Activated CD8-positive, alpha-beta memory T cell treated with anti-CD3 and anti-CD28 coated beads, Interleukin-2, amount 50 U/mL, for 24 hours (primary cell): ENCODE data around the gene BAZ1B.
A peak's percentile ranks its signal among the peaks of the same experiment; 100 is the strongest.
"Not testable (repeated sequence)": the region's sequence is repeated elsewhere in the genome, so short reads cannot be mapped to it uniquely, and the experiment has no call there.

Experiments used
- DNase-seq: peaks from one replicate; pipeline ENCODE4 v3.0.0-alpha.2; 2020; ENCODE audit errors: extremely low read depth

Gene BAZ1B, protein sequence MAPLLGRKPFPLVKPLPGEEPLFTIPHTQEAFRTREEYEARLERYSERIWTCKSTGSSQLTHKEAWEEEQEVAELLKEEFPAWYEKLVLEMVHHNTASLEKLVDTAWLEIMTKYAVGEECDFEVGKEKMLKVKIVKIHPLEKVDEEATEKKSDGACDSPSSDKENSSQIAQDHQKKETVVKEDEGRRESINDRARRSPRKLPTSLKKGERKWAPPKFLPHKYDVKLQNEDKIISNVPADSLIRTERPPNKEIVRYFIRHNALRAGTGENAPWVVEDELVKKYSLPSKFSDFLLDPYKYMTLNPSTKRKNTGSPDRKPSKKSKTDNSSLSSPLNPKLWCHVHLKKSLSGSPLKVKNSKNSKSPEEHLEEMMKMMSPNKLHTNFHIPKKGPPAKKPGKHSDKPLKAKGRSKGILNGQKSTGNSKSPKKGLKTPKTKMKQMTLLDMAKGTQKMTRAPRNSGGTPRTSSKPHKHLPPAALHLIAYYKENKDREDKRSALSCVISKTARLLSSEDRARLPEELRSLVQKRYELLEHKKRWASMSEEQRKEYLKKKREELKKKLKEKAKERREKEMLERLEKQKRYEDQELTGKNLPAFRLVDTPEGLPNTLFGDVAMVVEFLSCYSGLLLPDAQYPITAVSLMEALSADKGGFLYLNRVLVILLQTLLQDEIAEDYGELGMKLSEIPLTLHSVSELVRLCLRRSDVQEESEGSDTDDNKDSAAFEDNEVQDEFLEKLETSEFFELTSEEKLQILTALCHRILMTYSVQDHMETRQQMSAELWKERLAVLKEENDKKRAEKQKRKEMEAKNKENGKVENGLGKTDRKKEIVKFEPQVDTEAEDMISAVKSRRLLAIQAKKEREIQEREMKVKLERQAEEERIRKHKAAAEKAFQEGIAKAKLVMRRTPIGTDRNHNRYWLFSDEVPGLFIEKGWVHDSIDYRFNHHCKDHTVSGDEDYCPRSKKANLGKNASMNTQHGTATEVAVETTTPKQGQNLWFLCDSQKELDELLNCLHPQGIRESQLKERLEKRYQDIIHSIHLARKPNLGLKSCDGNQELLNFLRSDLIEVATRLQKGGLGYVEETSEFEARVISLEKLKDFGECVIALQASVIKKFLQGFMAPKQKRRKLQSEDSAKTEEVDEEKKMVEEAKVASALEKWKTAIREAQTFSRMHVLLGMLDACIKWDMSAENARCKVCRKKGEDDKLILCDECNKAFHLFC (N-terminal part only)

DNA sequence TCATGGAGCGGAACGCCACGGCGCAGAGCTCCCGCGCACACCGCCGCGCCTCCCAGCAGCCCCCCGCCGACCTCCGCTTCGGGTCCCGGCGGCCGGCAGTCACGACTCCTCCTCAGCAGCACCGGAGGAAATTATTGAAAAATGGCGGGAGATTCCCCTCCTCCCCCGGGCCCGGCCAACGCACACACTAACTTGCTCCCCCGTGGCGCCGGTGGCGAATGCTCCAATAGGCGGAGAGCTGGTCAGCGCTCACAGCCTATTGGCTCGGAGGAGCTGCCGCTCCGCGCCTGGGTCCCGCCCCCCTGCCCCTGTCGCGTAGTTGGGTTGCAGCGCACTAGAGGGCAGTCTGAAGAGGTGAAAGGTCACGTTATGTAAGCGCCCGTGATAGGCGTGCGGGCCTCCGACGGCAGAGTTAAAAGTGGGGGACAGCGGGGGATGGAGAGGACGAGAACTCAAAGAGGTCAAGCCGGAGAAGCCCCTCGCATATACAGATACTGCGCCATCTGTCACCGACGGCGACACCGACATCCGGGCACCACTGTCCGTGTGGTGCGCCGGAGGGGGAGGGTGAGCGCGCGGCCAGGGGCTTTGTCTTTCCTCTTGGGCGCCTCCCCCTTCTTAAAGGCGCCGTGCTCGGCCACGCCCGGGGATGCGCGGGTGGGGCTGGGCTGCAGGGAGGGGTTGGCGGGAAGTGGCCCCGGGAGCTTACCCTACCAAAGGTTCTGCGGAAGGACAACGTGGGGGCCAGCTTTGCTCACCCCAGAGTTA lies at the start of gene BAZ1B:
BAZ1B (minus strand) TSS at position 189 of the 768 bp plus-strand sequence. CDS start 360 bp downstream, outside the sequence.
- DNase-seq, result peak; percentile 92

DNA sequence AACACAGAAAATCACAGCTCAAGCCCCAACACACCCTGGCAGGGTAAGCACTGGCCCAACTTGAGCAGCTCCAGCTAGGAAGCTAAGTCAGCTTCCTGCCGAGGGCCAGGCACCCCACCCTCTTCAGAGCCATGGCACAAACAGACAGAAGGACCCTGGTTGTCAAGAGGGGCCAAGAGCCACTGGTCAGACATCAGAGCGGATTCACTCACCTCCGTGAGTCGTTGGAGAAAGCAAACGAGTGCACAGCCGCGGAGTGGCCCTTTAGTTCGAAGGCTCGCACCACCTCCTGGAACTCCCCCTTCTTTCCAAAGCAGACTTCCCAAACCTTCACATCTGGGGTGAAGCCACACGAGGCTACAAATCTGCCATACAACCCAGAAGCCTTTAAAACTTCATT lies 48.9 kb upstream of the BAZ1B start:
- DNase-seq, result no peak

DNA sequence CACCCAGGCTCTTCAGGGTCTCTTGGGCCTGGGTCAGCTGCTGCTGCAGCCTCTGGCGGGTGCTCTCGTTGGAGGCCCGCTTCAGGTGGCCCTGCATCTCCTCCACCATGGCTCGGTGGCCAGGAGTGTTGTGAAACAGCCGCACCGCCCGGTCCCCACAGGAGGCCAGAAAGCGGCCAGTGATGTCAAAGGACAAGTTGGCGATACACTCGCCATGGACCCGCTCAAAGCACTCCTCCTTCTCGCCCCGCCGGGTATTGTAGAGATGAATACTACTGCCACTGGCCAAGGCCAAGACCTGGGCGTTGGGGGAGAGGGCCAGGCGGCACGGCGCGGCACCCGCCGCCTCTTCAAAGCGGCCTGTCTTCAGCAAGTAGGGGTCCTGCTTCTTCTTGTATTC lies 48.4 kb upstream of the BAZ1B start:
- DNase-seq, result no peak

DNA sequence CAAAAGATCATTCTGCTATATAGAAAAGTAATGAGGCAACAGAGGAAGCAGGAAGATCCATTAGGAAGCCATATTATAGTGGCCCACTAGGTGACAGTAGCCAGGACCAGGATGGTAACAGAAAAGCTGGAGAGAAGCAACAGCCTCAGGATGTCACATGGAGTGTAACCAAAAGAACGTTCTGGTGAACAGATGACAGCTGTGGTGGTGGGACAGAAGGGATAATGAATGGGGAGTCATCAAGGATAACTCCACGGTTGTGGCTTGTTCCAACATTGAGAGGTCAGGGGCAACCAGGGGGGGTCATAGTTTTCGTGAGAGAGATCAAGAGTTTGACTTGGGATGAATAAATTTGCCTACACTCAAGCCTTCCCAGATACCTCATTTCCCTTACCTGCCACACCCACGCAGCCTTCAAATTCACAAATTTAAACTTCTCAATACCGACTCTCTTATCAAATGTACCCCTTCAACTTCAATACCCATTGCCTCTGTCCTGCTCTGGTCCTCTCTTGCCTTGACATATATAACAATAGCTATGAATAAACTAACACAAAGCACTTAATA lies 47.0 kb upstream of the BAZ1B start:
- no peak for DNase-seq

DNA sequence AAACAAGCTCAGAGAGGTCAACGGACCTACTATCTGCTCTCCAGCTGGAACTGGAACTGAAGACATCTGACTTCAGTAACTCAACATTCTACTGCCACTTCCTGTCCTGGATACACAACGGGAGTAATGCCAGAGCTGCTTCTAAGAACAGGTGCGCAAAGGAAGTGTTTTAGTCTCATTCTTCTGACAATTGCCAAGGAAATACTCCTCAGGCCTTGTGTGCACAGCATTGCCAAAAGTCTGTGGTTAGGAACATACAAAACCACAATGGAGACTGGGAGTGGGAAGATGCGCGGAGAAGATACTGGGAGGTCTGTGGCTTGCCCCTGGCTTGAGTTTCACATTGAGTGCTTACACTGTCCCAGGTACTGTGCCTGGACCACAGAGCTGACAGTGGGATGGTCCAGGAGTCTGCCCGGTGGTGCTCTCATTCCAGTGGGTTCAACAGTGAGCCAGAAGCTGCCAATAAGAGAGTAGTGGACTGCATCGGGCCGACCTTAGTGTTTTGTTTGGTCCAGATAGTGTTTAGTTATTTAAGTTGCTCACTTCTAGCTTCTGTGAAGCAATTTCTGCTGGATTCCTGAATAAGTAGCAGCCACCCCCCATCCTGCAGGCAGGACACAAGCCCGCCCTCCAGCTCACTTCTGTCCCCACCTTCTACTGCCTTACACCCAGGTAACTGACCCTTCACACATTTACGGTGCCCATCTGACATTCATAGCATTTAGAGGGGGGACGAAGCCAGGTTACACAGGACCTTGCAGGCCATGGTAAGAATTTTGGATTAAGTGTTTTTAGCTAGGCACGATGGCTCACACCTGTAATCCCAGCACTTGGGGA lies 46.0 kb upstream of the BAZ1B start:
- no peak for DNase-seq

DNA sequence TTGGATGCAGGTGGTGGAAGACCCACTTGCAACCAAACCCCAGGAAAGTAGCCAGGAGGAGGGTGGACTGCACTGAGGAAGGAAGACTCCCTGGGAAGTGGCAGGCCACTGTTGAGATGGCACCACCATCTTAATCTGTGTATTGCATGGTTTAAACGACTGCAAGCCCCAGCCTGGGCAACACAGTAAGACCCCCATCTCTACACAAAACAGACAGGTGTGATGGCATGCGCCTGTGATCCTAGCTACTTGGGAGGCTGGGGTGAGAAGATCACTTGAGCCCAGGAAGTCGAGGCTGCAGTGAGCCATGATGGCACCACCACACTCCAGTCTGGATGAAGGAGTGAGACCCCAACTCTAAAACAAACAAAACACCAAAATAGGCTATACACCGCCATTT lies 45.0 kb upstream of the BAZ1B start:
- DNase-seq, result no peak

DNA sequence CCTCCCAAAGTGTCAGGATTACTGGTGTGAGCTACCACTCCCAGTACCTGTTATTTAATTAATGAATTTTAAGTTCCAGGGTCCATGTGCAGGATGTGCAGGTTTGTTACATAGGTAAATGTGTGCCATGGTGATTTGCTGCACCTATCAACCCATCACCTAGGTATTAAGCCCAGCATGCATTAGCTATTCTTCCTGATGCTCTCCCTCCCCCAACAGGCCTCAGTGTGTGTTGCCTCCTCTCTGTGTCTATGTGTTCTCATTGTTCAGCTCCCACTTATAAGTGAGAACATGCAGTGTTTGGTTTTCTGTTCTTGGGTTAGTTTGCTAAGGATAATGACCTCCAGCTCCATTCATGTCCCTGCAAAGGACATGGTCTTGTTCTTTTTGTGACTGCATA lies 44.3 kb upstream of the BAZ1B start:
- DNase-seq, result not testable (repeated sequence)

DNA sequence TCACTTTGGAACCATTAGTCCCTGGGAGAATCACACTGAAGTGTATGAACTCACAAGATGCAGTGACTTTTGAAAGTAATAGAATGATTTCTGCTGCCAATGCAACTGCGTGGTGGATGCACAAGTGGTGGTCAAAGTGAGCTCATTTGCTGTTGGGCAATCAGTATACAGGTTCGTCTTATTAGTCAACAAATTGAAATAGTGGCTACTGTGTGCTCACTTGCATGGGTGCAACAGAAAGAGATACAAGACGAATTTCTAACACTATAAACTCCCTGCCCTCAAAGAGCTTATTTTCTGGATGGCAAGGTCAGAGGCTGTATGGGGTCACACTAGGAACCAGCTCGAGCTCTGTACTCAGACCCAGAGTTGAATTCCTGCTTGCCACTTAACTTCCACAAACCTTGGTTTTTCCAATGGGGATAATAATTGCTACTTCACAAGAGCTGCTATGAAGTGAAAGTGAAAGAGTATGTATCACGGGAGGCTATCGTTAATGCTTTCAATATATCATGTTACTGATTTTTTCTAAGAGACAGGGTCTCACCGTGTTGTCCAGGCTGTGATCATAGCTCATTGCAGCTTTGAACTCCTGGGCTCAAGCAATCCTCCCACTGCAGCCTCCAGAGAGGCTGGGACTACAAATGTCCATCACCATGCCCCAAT lies 43.7 kb upstream of the BAZ1B start:
- no peak for DNase-seq

DNA sequence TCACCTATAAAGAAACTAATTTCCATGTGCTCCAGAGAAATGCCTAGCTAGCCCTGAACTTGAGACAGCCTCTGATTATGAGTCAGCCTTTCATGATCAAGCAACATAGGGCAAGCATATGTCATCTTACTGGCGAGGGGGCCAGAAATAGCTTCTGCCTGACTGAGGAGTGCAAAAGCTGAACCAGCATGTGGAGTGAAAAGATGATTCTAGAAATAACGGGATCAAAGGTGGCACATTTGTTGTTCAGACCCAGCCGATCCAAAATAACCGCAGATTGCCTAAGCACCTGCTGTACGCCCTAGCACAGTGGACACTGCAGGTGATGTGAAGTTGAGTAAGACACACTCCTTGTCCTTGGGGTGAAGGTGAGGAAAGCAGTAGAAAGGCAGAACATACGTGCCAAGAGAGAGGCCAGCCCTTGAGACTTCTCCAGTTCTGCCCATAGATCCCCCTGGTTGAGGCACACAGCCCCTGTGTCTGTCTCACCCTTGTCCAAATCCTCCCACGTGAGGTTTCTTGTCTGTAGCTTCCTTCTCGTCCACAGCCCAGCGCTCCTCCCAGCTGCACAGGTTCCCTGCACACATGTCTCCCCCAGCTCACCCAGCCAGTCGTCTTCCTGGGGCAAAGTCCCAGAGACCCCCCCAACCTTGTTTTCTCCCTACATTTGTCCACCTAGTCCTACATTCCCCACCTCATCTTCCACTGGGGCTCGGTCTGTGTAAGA lies 38.2 kb upstream of the BAZ1B start:
- DNase-seq, result no peak

DNA sequence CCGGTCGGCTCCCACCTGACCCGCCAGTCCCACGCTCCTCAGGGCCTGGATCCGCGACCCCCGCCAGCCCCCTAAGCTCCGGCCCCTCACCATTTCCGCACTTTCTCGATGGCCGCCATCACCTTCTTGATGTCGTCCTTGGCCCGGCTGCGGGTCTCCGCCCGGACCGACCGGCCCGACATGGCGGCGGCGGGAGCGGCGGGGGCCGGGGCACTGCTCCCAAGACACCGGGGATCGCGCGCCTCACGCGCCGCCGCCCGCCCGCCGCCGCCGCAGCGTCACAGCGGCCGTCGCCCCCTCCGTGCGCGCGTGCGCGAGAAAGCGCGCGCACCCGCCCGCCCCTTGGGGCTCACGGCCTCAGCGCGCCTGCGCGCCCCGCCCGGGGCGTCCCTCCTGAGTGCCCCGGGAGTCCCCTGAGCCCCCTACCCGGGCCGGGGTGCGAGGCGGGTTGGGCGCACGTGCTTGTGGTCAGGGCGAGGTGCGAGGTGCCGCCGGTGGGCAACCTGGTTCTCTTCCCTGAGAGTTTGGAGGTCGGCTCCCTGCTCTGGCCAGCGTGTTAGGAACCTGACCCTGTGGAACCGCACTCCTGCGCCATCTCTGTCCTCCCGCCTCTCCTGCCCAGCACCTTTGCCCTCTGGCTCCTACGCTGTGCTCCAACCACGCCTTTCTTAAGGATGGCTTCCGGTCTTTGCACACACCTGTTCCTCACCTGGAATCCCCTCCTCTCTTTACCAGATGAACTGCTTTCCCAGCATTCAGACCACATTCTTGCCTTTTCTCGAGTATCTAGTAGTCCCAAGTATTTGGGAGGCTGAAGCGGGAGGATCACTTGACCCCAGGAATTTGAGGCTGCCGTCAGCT lies 35.5 kb upstream of the BAZ1B start, which contains the start of gene BCL7B:
BCL7B (minus strand) TSS at position 294 of the 861 bp plus-strand sequence; CDS start at position 182, 112 bp downstream.
- DNase-seq, result peak; percentile 28

DNA sequence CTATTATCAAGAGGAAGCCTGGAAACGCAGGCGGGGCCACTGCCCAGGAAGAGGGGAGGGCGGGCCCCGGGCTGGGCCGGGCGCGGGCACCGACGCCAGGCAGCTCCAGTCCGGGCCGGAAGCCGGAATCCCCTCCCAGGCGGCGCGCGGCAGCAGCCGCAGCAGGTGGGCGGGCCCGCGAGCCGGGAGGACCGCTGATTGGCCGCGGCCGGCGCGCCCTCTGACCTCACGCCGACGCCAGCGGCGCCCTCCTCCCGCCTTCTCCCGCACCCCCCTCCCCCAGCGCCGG lies 35.0 kb upstream of the BAZ1B start:
- peak; percentile 67 for DNase-seq

DNA sequence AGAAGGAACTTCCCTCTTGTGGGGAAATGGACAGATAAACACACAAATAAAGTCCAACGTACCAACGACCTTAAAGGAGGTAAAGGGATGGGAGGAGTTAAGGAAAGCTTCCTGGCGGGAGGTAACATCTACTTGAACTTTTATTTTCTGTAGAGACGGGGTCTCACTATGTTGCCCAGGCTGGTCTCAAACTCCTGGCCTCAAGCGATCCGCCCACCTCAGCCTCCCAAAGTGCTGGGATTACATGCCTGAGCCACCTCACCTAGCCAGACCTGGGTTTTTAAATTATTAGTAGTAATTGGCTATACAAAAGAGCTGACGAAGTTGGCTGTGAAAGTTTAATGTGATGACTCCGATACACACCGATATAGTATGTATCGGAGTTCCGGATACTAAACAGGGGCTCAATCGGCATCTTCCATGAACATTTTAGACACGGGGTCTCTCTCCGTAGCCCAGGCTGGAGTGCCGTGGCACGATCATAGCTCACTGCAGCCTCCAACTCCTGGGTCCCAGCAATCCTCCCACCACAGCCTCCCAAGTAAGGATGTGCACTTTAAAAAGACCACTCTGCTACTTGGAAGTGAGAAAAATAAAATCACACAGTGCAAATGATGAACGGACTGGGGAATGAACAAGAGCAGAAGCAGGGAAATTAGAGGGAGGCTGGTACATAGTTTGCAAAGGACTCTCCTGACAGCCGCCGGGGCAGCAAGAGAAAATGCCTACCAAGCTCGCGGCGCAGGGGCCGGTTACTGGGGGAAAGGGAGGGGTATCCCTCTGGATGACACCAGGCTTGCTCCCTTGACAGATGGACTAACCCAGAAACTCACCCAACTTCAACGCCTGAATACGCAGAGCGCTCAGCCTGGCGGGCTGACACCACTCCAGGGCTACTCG lies 34.4 kb upstream of the BAZ1B start:
- no peak for DNase-seq

DNA sequence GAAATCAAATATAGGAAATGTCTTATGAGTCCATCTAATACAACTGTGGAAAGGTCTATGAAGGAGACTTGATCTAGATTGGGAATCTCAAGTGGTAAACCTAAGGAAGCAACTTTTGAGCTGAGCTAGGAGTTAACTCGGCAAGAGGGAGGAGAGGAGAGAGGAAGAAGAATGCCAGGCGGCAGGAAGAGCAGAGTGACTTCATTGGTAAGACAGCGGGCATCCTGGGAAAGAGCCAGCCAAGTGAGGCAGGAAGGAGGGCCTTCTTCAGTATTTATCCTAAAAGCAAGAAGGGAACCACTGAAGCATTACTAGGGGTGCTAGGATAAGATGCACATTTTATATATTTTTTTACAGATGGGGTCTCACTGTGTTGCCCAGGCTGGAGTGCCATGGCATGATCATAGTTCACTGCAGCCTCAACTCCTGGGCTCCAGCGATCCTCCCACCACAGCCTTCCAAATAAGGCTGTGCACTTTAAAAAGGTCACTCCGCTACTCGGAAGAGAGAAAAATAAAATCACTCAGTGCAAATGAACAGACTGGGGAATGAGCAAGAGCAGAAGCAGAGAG lies 33.4 kb upstream of the BAZ1B start:
- no peak for DNase-seq

DNA sequence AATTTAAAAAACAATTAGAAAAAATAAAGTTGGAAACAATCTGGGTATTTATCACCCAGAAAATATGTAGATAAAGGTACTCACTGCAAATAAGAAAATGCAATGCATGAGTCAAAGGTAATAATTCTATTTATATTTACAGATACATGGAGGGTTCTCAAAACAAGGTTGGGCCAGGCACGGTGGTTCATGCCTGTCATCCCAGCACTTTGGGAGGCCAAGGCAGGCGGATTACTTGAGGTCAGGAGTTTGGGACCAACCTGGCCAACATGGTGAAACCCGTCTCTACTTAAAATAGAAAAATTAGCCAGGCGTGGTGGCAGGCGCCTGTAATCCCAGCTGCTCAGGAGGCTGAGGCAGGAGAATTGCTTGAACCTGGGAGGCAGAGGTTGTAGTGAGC lies 28.0 kb upstream of the BAZ1B start:
- not testable (repeated sequence) for DNase-seq

DNA sequence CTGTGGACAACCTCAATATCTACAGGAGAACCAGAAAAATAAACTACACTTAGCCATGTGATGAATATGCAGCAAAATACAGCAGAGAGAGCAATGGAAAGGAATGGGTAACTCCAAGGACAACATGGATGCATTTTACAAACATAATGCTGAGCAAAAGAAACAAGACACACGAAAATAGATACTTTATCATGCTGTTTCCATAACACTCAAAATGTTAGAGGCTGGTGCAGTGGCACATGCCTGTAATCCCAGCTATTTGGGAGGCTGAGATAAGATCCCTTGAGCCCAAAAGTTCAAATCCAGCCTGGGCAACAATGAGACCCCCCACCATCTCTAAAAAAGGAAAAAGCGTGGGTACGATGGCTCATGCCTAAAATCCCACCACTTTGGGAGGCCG lies 27.1 kb upstream of the BAZ1B start:
- DNase-seq, result no peak

DNA sequence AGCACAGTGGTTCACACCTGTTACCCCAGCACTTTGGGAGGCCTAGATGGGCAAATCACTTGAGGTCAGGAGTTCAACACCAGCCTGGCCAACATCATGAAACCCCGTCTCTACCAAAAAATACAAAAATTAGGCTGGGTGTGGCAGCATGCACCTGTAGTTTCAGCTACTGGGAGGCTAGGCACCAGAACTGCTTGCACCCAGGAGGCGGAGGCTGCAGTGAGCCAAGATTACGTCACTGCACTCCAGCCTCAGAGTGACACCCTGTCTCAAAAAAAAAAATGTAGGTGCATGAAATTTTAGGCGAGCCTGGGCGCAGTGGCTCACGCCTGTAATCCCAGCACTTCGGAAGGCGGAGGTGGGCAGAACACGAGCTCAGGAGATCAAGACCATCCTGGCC lies 25.7 kb upstream of the BAZ1B start:
- no peak for DNase-seq

DNA sequence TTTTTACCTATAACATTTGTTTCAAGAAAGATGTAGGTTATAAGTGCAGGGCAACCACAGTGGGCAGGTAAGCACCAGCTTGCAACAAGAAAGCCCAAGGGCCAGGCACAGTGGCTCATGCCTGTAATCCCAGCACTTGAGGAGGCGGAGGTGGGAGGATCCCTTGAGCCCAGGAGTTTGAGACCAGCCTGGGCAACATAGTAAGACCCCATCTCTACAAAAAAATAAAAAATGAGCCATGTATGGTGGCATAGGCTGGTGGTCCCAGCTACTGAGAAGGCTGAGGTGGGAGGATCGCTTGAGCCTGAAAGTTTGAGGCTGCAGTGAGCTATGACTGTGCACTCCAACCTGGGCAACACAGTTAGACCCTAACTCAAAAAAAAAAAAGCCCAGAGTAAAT lies 22.6 kb upstream of the BAZ1B start:
- no peak for DNase-seq
